HepG2 (cell line): ENCODE results near the gene NHSL1. TPM values are rescaled to one million over a fixed set of nuclear protein-coding genes. Genes with fewer than 3 reads are reported as not detected.

Source experiments
- ADNP ChIP-seq: sonication (generic); formaldehyde crosslinking; IDR thresholded peaks from 2 replicates; pipeline ENCODE4 v1.4.0; 2020; ENCODE audit warnings: missing genetic modification reagents
- AHDC1 ChIP-seq: sonication (generic); formaldehyde crosslinking; IDR thresholded peaks from 2 replicates; pipeline ENCODE4 v1.5.1; 2020; ENCODE audit warnings: mild to moderate bottlenecking, missing genetic modification reagents, borderline replicate concordance
- CCDC6 ChIP-seq: sonication (generic); formaldehyde crosslinking; IDR thresholded peaks from 2 replicates; pipeline ENCODE4 v1.8.1; 2022; ENCODE audit warnings: mild to moderate bottlenecking, missing genetic modification reagents, moderate library complexity
- HNRNPL ChIP-seq: fragments of 200-400 bp; formaldehyde crosslinking; IDR thresholded peaks from 2 replicates; pipeline ENCODE4 v1.6.1; 2017; ENCODE audit warnings: mild to moderate bottlenecking, low read depth, low read length
- KAT8 ChIP-seq: IDR thresholded peaks from 2 replicates; pipeline ENCODE4 v1.6.1; 2016; ENCODE audit warnings: missing genetic modification reagents, missing compliant biosample characterization
- LCORL ChIP-seq, 2 experiments: fragments of 450-650 bp in 1 of 2; sonication (generic) in 1 of 2; formaldehyde crosslinking in 1 of 2; IDR thresholded peaks; 2 replicates each; pipeline versions ENCODE4 v1.5.0 to v1.6.1; 2017 to 2020; ENCODE audit warnings: antibody characterized with exemption in 1 of 2, missing genetic modification reagents in 1 of 2
- MAFF ChIP-seq: IDR thresholded peaks from 2 replicates; pipeline ENCODE4 v1.6.1; 2011; ENCODE audit warnings: low read depth, low read length, improper control_type of control experiment
- MLXIP ChIP-seq: sonication (generic); formaldehyde crosslinking; IDR thresholded peaks from 2 replicates; pipeline ENCODE4 v1.9.0; 2021; ENCODE audit warnings: missing genetic modification reagents, borderline replicate concordance
- NCOA1 ChIP-seq: sonication (generic); formaldehyde crosslinking; IDR thresholded peaks from 2 replicates; pipeline ENCODE4 v1.9.0; 2021; ENCODE audit warnings: missing genetic modification reagents
- NKX3-1 ChIP-seq: sonication (generic); formaldehyde crosslinking; IDR thresholded peaks from 2 replicates; pipeline ENCODE4 v1.5.0; 2020; ENCODE audit warnings: missing genetic modification reagents
- NR0B2 ChIP-seq: sonication (generic); formaldehyde crosslinking; IDR thresholded peaks from 2 replicates; pipeline ENCODE4 v1.4.0; 2020; ENCODE audit warnings: mild to moderate bottlenecking, missing genetic modification reagents
- PAF1 ChIP-seq: IDR thresholded peaks from 2 replicates; pipeline ENCODE4 v1.6.1; 2016; ENCODE audit warnings: missing genetic modification reagents, missing compliant biosample characterization
- PATZ1 ChIP-seq: sonication (generic); formaldehyde crosslinking; IDR thresholded peaks from 2 replicates; pipeline ENCODE4 v1.4.0; 2020; ENCODE audit warnings: missing genetic modification reagents
- PPARG ChIP-seq: conservative IDR thresholded peaks from 2 replicates; pipeline ENCODE4 v1.6.1; 2016; ENCODE audit warnings: missing biosample characterization, missing genetic modification reagents
- ZNF17 ChIP-seq: sonication (generic); formaldehyde crosslinking; IDR thresholded peaks from 2 replicates; pipeline ENCODE4 v1.5.0; 2020; ENCODE audit warnings: mild to moderate bottlenecking, missing genetic modification reagents
- ZNF253 ChIP-seq: sonication (generic); formaldehyde crosslinking; IDR thresholded peaks from 2 replicates; pipeline ENCODE4 v1.8.0; 2022; ENCODE audit warnings: mild to moderate bottlenecking, missing genetic modification reagents, borderline replicate concordance
- ZNF326 ChIP-seq: sonication (generic); formaldehyde crosslinking; IDR thresholded peaks from 2 replicates; pipeline ENCODE4 v1.4.0; 2020; ENCODE audit warnings: missing genetic modification reagents, borderline replicate concordance
- ZNF629 ChIP-seq: sonication (generic); formaldehyde crosslinking; conservative IDR thresholded peaks from 2 replicates; pipeline ENCODE4 v1.5.0; 2020; ENCODE audit warnings: missing genetic modification reagents
- polyA plus RNA-seq, 8 experiments: library from polyadenylated mRNA; depleted of rRNA in 3 of 8; stranded (reverse) in 7 of 8; unstranded in 1 of 8; fragments of >200 nt; fragmentation: Illumina TruSeq in 4 of 8; extraction: Trizol in 4 of 8; gene quantifications; 2 replicates each; pipeline versions ENCODE4 v1.2.1 to v1.2.3, GENCODE V29; 2011 to 2016; ENCODE audit warnings: low read depth in 4 of 8, missing spikeins in 1 of 8, mixed read lengths in 1 of 8; ENCODE audit not compliant: insufficient read depth in 1 of 8
- total RNA-seq, 5 experiments: library from RNA; depleted of rRNA; stranded (reverse); fragments of >200 nt; fragmentation: Illumina TruSeq; extraction: Trizol; gene quantifications; 2 replicates each; pipeline ENCODE4 v1.2.3, GENCODE V29; 2016; ENCODE audit warnings: low read depth in 1 of 5

Gene NHSL1
- total and polyA plus RNA-seq, 2 of the 13 experiments (the other 11 are each of a cell fraction or from before 2014, with no cell fraction given) = 24.9 to 53.6 TPM

GRCh38 chr6:138503881-138504680, 4.8 kb upstream of the NHSL1 start (continued):
- TF ChIP-seq NR0B2 (CRISPR knock-in tag) (no peak), ADNP (CRISPR knock-in tag) (0 out of 2 replicates have a peak, but pooled peaks have one; percentile 53), ZNF253 (CRISPR knock-in tag) (no peak), ZNF629 (peak; percentile 19; the same call in 1 of the 2 replicates), ZNF17 (CRISPR knock-in tag) (no peak), PAF1 (CRISPR knock-in tag) (no peak), MLXIP (CRISPR knock-in tag) (no peak), NCOA1 (CRISPR knock-in tag) (no peak; the same call in 1 of the 2 replicates), LCORL (IDR thresholded peaks at IDR 0.05) (peak; percentile 86), LCORL (CRISPR knock-in tag; IDR thresholded peaks at IDR 0.05) (peak; percentile 82), HNRNPL (no peak), AHDC1 (CRISPR knock-in tag) (peak; percentile 81; the same call in 1 of the 2 replicates), PPARG (CRISPR knock-in tag) (peak; percentile 64; the same call in 1 of the 2 replicates), PATZ1 (CRISPR knock-in tag) (no peak; the same call in 1 of the 2 replicates), KAT8 (CRISPR knock-in tag) (peak; percentile 81), MAFF (no peak), CCDC6 (no peak), ZNF326 (no peak), NKX3-1 (peak; percentile 60; the same call in 1 of the 2 replicates)
